ENCODE data around the gene INSYN1. TPM values are rescaled to one million over a fixed set of nuclear protein-coding genes. Genes with fewer than 3 reads are reported as not detected.
A peak's percentile ranks its signal among the peaks of the same experiment; 100 is the strongest.

The INSYN1 gene, protein sequence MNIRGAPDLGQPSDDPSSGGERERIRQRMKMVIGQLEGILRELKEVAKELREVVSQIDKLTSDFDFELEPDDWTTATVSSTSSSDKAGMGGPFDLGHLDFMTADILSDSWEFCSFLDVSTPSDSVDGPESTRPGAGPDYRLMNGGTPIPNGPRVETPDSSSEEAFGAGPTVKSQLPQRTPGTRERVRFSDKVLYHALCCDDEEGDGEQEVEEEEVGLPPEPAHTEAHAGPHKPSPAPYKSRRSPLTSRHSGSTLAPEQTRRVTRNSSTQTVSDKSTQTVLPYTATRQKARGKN
- 1 to 10 TPM; 1.5 to 4.5 (median 2.3) TPM for total RNA-seq

DNA sequence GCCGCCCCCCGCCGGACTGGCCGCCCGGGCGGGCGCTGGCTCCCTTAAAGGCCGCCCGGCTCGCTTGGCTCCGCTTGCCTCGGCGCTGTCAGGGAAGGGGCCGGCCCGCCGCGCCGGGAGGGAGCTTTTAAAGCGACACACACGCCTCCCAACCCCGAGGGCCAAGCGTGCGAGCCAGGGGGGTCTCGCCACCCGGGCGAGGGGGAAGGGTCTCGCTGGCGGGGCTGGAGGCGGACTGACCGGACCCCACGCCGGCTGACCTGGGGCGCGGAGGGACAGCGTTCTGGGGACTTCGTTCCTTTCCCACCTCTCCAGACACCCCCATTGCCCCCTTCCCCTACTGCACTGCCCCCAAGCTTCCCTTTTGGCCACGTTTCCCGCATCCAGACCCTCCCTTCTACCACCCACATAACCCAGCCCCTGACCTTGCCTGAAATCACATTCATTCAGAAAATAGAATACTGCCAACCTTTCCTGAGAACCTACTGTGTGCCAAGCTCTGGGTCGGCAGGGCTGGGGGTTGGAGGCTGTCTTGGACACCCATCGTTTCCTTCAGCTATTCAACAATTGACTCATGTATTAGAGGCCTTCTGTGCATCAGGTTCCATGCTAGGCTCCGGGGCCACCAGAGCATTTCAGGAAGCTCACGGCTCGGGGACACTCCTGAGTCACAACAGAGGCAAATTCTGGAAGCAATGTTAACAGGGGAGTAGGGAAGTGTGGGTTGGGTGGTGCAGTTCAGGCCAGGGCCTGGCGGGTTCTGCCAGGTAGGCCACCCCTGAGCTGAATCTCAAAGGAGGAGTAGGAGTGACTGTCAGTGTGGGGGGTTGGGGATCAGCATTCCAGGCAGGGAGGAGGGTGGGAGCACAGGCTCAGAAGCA lies at the start of gene INSYN1:
INSYN1 (minus strand) TSS at position 102 of the 881 bp plus-strand sequence. CDS start 2,221 bp downstream, outside the sequence.
- H3K4me3 ChIP-seq, result peak within 1 kb of the TSS; percentile 36 to 50 (median 42)
- no peaks in the 10 kb centered on the region for H3K36me3 ChIP-seq
- H3K4me1 ChIP-seq, result peaks cover 0 to 17% (median 11%) of the 10 kb centered on the region in 4 donors
- no peaks in the 10 kb centered on the region for H3K9me3 ChIP-seq
- intact Hi-C loops (cut with DNase I; ENCODE audit: low total_unique reads) (no loop called here), in situ Hi-C loops (cut with MboI; ENCODE audit: low pct_ligation_motif_present in 1 of 4, low pct_unique_long_range_greater_than_20kb in 1 of 4, low sequenced_read_pairs in 3 of 4) (no loop called here)
- H3K27ac ChIP-seq, result peak within 1 kb of the TSS in 3 of 4 donors; percentile 35 to 59 (median 41)
- peak; percentile 16 for DNase-seq
- WGBS, 2 donors (ENCODE audit: low coverage in 1 of 2), result 24 to 67% methylated on average over 2 to 41 of the region's 44 CpGs
- no peak for TF ChIP-seq POLR2A (IDR thresholded peaks at IDR 0.05)
- no peak for TF ChIP-seq EP300 (IDR thresholded peaks at IDR 0.05; ENCODE audit: low read depth)
- no peak for TF ChIP-seq POLR2AphosphoS5 (IDR thresholded peaks at IDR 0.05)
- TF ChIP-seq, protein P1, sequence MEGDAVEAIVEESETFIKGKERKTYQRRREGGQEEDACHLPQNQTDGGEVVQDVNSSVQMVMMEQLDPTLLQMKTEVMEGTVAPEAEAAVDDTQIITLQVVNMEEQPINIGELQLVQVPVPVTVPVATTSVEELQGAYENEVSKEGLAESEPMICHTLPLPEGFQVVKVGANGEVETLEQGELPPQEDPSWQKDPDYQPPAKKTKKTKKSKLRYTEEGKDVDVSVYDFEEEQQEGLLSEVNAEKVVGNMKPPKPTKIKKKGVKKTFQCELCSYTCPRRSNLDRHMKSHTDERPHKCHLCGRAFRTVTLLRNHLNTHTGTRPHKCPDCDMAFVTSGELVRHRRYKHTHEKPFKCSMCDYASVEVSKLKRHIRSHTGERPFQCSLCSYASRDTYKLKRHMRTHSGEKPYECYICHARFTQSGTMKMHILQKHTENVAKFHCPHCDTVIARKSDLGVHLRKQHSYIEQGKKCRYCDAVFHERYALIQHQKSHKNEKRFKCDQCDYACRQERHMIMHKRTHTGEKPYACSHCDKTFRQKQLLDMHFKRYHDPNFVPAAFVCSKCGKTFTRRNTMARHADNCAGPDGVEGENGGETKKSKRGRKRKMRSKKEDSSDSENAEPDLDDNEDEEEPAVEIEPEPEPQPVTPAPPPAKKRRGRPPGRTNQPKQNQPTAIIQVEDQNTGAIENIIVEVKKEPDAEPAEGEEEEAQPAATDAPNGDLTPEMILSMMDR (IDR thresholded peaks at IDR 0.05), result no peak
- peaks cover 52% of the 10 kb centered on the region for H3K27me3 ChIP-seq

DNA sequence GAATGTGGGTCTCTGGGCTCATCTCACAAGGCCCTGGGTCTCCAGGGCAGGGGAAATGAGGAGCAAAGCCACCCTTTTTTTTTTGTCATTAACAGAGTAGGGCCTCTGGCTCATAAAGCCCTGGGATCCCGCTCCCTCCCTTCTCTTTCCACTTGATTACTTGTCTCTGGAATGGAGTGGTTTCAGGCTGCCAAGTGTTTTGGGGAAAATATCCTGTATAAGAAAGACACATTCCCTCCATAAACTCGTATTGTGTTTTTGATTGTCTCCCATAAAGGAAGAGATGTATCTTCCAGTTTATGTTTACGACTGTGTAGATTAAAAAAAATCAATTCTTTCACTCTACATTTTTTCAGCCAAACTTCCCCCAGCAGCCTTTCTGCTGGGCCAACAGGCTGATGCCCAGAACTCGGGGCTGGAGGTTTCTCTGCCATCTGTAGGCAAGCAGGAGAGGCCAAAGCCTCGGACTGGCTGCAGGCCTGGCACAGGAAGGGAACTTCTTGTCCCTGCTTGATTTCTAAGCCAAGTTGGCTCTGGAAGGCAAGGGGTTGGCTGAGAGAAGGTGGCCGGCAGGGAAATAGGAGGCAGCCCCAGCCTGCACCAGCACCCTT lies 49.4 kb upstream of the INSYN1 start:
- no peak for DNase-seq
- 61 to 67% methylated on average over 3 to 6 of the region's 6 CpGs for WGBS, 2 donors (ENCODE audit: low coverage in 1 of 2)
- peaks cover 0 to 23% (median 9%) of the 10 kb centered on the region in 4 donors for H3K4me1 ChIP-seq
- in situ Hi-C loops (cut with MboI; ENCODE audit: low pct_ligation_motif_present in 1 of 4, low pct_unique_long_range_greater_than_20kb in 1 of 4, low sequenced_read_pairs in 3 of 4), result no loop called here
- no peak overlapping the region for H3K4me3 ChIP-seq
- TF ChIP-seq POLR2A (IDR thresholded peaks at IDR 0.05) (no peak), POLR2AphosphoS5 (IDR thresholded peaks at IDR 0.05) (no peak), EP300 (IDR thresholded peaks at IDR 0.05; ENCODE audit: low read depth) (no peak)
- TF ChIP-seq, protein P1 (IDR thresholded peaks at IDR 0.05), result no peak
- no peaks in the 10 kb centered on the region for H3K9me3 ChIP-seq
- no peaks in the 10 kb centered on the region for H3K27me3 ChIP-seq
- H3K36me3 ChIP-seq, result no peaks in the 10 kb centered on the region
- intact Hi-C loops (cut with DNase I; ENCODE audit: low total_unique reads), result no loop called here
- H3K27ac ChIP-seq, result peak overlapping the region in 1 of 4 donors; percentile 39

DNA sequence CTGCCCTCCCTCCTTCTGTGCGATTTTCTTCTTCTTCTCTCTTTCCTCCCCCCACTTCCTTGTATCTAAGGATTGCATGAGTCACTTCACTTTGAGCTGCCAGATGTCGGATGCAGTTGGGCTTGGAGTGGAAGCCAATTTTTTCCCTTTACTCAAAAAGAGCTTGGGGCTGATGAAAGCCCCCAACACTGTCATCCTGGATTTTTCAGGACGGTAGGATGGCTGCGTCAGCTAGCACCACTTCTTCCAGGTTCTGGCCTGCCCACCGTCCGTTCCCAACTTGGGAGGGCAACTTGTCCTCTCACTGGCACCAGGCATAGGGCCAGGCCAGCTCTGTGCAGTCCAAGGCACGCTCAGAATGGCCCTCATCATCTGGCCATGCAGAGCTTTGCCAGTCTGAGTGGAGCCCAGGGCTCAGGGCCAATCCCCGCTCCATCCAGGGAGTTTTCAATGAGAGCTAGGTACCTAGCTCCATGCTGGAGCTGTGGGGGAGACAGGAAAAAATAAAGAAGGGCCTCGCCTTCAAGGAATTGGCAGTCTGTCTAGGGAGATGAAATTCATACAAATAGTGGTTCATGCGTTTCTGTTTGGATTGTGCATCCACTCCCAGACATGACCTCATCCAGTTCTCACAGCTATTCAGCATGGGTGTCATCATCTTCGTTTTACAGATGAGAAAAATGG lies 47.7 kb upstream of the INSYN1 start:
- Histone ChIP-seq H3K4me3 (no peak overlapping the region), H3K9me3 (no peaks in the 10 kb centered on the region), H3K4me1 (peaks cover 0 to 23% (median 9%) of the 10 kb centered on the region in 4 donors), H3K27ac (peak overlapping the region; percentile 2 to 43 (median 28)), H3K27me3 (no peaks in the 10 kb centered on the region), H3K36me3 (no peaks in the 10 kb centered on the region)
- TF ChIP-seq POLR2AphosphoS5 (IDR thresholded peaks at IDR 0.05) (no peak), POLR2A (IDR thresholded peaks at IDR 0.05) (no peak), EP300 (IDR thresholded peaks at IDR 0.05; ENCODE audit: low read depth) (no peak)
- TF ChIP-seq, protein P1 (IDR thresholded peaks at IDR 0.05), result no peak
- 42 to 55% methylated on average over 6 to 11 of the region's 11 CpGs for WGBS, 2 donors (ENCODE audit: low coverage in 1 of 2)
- DNase-seq, result no peak
- intact Hi-C loops (cut with DNase I; ENCODE audit: low total_unique reads), result no loop called here
- in situ Hi-C loops (cut with MboI; ENCODE audit: low pct_ligation_motif_present in 1 of 4, low pct_unique_long_range_greater_than_20kb in 1 of 4, low sequenced_read_pairs in 3 of 4), result no loop called here
